ENCODE results near the gene DNAJC12. TPM values are rescaled to one million over a fixed set of nuclear protein-coding genes. Genes with fewer than 3 reads are reported as not detected.
"Not testable (repeated sequence)": the region's sequence is repeated elsewhere in the genome, so short reads cannot be mapped to it uniquely, and the experiment has no call there.

Gene DNAJC12
- total RNA-seq, 2 experiments from 2014 or later, result 12.8 to 19.4 TPM

DNA sequence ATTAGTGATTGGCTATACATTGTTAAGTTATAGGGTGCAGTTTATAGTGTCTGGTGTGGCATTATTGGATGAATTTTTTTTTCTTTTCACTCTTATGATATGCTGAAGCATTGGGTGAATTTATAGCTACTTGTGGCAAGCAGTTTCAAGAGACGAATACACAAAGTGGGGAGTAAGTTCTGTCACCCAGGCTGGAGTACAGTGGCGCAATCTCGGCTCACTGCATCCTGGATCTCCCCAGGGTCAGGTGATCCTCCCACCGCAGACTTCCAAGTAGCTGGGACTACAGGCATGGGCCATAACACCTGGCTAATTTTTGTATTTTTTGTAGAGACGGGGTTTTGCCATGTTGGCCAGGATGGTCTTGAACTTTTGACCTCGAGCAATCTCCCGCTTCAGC, 40.1 kb upstream of the DNAJC12 start:
- no peaks in the 10 kb centered on the region for H3K4me1 ChIP-seq (ENCODE audit: insufficient read depth, low read length, poor library complexity, severe bottlenecking)
- no peak overlapping the region for H3K4me2 ChIP-seq (ENCODE audit: low read length)
- no peaks in the 10 kb centered on the region for H3K79me2 ChIP-seq (ENCODE audit: insufficient read depth, low read depth, low read length)
- no peaks in the 10 kb centered on the region for H3K9me2 ChIP-seq (ENCODE audit: insufficient read depth, low read length)
- intact Hi-C loops (cut with micrococcal nuclease; ENCODE audit: unreplicated experiment), result no loop called here
- no peak for DNase-seq (ENCODE audit: low spot score)
- no TSS peak for BruUV-seq (replicated peaks)
- ChIA-PET POLR2A (interaction anchor here (0.7 kb wide), 1 partner anchor 74 kb away, joined by 3 read pairs; no protein-coding TSS in a partner anchor), CTCF (ENCODE audit: unreplicated experiment) (no interaction called here)
- H3K9me3 ChIP-seq (ENCODE audit: low read length), result no peaks in the 10 kb centered on the region
- TF ChIP-seq EZH2phosphoT487 (IDR thresholded peaks at IDR 0.05; ENCODE audit: borderline replicate concordance, low read depth, low read length), result no peak
- TF ChIP-seq, protein P1, sequence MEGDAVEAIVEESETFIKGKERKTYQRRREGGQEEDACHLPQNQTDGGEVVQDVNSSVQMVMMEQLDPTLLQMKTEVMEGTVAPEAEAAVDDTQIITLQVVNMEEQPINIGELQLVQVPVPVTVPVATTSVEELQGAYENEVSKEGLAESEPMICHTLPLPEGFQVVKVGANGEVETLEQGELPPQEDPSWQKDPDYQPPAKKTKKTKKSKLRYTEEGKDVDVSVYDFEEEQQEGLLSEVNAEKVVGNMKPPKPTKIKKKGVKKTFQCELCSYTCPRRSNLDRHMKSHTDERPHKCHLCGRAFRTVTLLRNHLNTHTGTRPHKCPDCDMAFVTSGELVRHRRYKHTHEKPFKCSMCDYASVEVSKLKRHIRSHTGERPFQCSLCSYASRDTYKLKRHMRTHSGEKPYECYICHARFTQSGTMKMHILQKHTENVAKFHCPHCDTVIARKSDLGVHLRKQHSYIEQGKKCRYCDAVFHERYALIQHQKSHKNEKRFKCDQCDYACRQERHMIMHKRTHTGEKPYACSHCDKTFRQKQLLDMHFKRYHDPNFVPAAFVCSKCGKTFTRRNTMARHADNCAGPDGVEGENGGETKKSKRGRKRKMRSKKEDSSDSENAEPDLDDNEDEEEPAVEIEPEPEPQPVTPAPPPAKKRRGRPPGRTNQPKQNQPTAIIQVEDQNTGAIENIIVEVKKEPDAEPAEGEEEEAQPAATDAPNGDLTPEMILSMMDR (conservative IDR thresholded peaks at IDR 0.05; ENCODE audit: low read length), result no peak
- H4K20me1 ChIP-seq (ENCODE audit: insufficient read depth, low read length), result no peaks in the 10 kb centered on the region
- H3K36me3 ChIP-seq (ENCODE audit: insufficient read depth, low read length), result no peaks in the 10 kb centered on the region
- H3K4me3 ChIP-seq (ENCODE audit: low read depth, low read length, poor library complexity, severe bottlenecking), result no peak overlapping the region
- H3K27ac ChIP-seq (ENCODE audit: low read depth, low read length, poor library complexity, severe bottlenecking), result no peak overlapping the region
- no peak overlapping the region for H2AFZ ChIP-seq (ENCODE audit: low read length)

DNA sequence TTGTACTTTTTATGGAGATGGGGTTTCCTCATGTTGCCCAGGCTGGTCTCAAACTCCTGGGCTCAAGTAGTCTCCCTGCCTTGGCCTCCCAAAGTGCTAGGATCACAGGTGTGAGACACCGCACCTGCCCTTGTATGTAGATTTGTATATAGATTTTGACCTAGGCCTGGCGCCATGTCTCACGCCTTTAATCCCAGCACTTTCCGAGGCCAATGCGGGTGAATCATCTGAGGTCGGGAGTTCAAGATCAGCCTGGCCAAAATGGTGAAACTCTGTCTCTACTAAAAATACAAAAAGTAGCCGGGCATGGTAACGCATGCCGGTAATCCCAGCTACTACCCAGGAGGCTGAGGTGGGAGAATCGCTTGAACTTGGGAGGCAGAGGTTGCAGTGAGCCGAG, 39.4 kb upstream of the DNAJC12 start:
- BruUV-seq (replicated peaks); H3K27ac ChIP-seq (ENCODE audit: low read depth, low read length, poor library complexity, severe bottlenecking); DNase-seq (ENCODE audit: low spot score); H2AFZ ChIP-seq (ENCODE audit: low read length); H3K79me2 ChIP-seq (ENCODE audit: insufficient read depth, low read depth, low read length); intact Hi-C loops (cut with micrococcal nuclease; ENCODE audit: unreplicated experiment); H3K4me3 ChIP-seq (ENCODE audit: low read depth, low read length, poor library complexity, severe bottlenecking); H3K36me3 ChIP-seq (ENCODE audit: insufficient read depth, low read length); H3K9me2 ChIP-seq (ENCODE audit: insufficient read depth, low read length); H3K4me1 ChIP-seq (ENCODE audit: insufficient read depth, low read length, poor library complexity, severe bottlenecking); H3K9me3 ChIP-seq (ENCODE audit: low read length); H3K4me2 ChIP-seq (ENCODE audit: low read length); H4K20me1 ChIP-seq (ENCODE audit: insufficient read depth, low read length); CTCF ChIA-PET (ENCODE audit: unreplicated experiment): not testable (repeated sequence)
- POLR2A ChIA-PET, result interaction anchor here (0.7 kb wide), 1 partner anchor 73 kb away, joined by 3 read pairs; no protein-coding TSS in a partner anchor

- H3K79me2 ChIP-seq (ENCODE audit: insufficient read depth, low read depth, low read length), result no peaks in the 10 kb centered on the region
- no TSS peak for BruUV-seq (replicated peaks)
- no peaks in the 10 kb centered on the region for H3K9me2 ChIP-seq (ENCODE audit: insufficient read depth, low read length)
- no peaks in the 10 kb centered on the region for H3K9me3 ChIP-seq (ENCODE audit: low read length)
- H3K4me1 ChIP-seq (ENCODE audit: insufficient read depth, low read length, poor library complexity, severe bottlenecking), result no peaks in the 10 kb centered on the region
- no peaks in the 10 kb centered on the region for H3K36me3 ChIP-seq (ENCODE audit: insufficient read depth, low read length)
- no peaks in the 10 kb centered on the region for H4K20me1 ChIP-seq (ENCODE audit: insufficient read depth, low read length)
- no peak for DNase-seq (ENCODE audit: low spot score)
- no peak overlapping the region for H3K4me2 ChIP-seq (ENCODE audit: low read length)
- ChIA-PET POLR2A (interaction anchor here (1.1 kb wide), 1 partner anchor 21 kb away, joined by 3 read pairs; no protein-coding TSS in a partner anchor), CTCF (ENCODE audit: unreplicated experiment) (no interaction called here)
- no peak overlapping the region for H2AFZ ChIP-seq (ENCODE audit: low read length)
- H3K4me3 ChIP-seq (ENCODE audit: low read depth, low read length, poor library complexity, severe bottlenecking), result no peak overlapping the region
- no peak overlapping the region for H3K27ac ChIP-seq (ENCODE audit: low read depth, low read length, poor library complexity, severe bottlenecking)
- TF ChIP-seq EZH2phosphoT487 (IDR thresholded peaks at IDR 0.05; ENCODE audit: borderline replicate concordance, low read depth, low read length), result no peak
- TF ChIP-seq, protein P1 (conservative IDR thresholded peaks at IDR 0.05; ENCODE audit: low read length), result no peak
- intact Hi-C loops (cut with micrococcal nuclease; ENCODE audit: unreplicated experiment), result no loop called here
These were observed 37.6 kb upstream of the DNAJC12 start for GRCh38 chr10:67875340-67876238.

Measured in OCI-LY7 (cell line).